ENCODE data around the gene CTSF.
A peak's percentile ranks its signal among the peaks of the same experiment; 100 is the strongest.

GRCh38 chr11:66543263-66544107 is 24.9 kb downstream of the CTSF start:
- TF ChIP-seq, protein P1, sequence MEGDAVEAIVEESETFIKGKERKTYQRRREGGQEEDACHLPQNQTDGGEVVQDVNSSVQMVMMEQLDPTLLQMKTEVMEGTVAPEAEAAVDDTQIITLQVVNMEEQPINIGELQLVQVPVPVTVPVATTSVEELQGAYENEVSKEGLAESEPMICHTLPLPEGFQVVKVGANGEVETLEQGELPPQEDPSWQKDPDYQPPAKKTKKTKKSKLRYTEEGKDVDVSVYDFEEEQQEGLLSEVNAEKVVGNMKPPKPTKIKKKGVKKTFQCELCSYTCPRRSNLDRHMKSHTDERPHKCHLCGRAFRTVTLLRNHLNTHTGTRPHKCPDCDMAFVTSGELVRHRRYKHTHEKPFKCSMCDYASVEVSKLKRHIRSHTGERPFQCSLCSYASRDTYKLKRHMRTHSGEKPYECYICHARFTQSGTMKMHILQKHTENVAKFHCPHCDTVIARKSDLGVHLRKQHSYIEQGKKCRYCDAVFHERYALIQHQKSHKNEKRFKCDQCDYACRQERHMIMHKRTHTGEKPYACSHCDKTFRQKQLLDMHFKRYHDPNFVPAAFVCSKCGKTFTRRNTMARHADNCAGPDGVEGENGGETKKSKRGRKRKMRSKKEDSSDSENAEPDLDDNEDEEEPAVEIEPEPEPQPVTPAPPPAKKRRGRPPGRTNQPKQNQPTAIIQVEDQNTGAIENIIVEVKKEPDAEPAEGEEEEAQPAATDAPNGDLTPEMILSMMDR (IDR thresholded peaks at IDR 0.05), result peak; percentile 67
- TF ChIP-seq EZH2 (IDR thresholded peaks at IDR 0.05; ENCODE audit: borderline replicate concordance, insufficient read depth, low read depth, low read length, poor library complexity, severe bottlenecking), result no peak
